ENCODE measurements around the gene NPFFR2.

DNA sequence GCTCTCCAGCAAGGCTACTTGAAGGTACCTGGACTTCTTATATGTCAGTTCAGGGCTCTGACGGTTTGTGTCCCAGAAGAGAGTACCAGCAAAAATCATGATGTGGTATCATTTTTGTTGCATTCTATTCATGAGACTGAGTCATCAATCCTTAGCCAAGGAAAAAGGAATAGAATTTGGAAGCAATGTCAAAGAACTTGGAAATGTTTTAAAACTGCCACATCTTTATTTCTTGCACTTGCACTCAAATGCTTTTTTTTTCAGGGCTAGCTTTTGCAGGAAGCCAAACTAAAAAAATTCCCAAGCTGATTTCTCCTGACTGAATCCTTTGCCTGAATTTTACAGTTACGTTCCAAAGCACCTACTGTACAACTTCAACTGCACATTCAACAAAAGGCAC is 112.4 kb downstream of the NPFFR2 start:
- no peak for TF ChIP-seq POLR2AphosphoS5 (IDR thresholded peaks at IDR 0.05)
- TF ChIP-seq POLR2A (IDR thresholded peaks at IDR 0.05) = no peak
- TF ChIP-seq, protein P1, sequence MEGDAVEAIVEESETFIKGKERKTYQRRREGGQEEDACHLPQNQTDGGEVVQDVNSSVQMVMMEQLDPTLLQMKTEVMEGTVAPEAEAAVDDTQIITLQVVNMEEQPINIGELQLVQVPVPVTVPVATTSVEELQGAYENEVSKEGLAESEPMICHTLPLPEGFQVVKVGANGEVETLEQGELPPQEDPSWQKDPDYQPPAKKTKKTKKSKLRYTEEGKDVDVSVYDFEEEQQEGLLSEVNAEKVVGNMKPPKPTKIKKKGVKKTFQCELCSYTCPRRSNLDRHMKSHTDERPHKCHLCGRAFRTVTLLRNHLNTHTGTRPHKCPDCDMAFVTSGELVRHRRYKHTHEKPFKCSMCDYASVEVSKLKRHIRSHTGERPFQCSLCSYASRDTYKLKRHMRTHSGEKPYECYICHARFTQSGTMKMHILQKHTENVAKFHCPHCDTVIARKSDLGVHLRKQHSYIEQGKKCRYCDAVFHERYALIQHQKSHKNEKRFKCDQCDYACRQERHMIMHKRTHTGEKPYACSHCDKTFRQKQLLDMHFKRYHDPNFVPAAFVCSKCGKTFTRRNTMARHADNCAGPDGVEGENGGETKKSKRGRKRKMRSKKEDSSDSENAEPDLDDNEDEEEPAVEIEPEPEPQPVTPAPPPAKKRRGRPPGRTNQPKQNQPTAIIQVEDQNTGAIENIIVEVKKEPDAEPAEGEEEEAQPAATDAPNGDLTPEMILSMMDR (IDR thresholded peaks at IDR 0.05) = no peak
- TF ChIP-seq EP300 (IDR thresholded peaks at IDR 0.05) = no peak

All from sigmoid colon (tissue), 4 donors.